HuH-7 (cell line): Measurements from ENCODE around the gene WWOX.

ENCODE experiments used
- DNase-seq: peaks from one replicate; pipeline ENCODE4 v3.0.0; 2011; ENCODE audit warnings: low spot score

The WWOX gene

GRCh38 chr16:79154086-79154485, 1054.6 kb downstream of the WWOX start:
- no peak for DNase-seq

GRCh38 chr16:79155471-79155870, 1056.0 kb downstream of the WWOX start:
- DNase-seq: no peak

- no peak for DNase-seq
Measured at GRCh38 chr16:79155904-79156303, 1056.5 kb downstream of the WWOX start.

GRCh38 chr16:79156761-79157160, 1057.3 kb downstream of the WWOX start:
- no peak for DNase-seq

GRCh38 chr16:79158337-79158736, 1058.9 kb downstream of the WWOX start:
- no peak for DNase-seq

- no peak for DNase-seq
Measured at GRCh38 chr16:79159261-79160049, 1060.0 kb downstream of the WWOX start.

GRCh38 chr16:79162977-79163376, 1063.5 kb downstream of the WWOX start:
- no peak for DNase-seq

GRCh38 chr16:79163691-79164387, 1064.4 kb downstream of the WWOX start:
- no peak for DNase-seq

- no peak for DNase-seq
Measured at GRCh38 chr16:79164388-79164995, 1065.0 kb downstream of the WWOX start.

GRCh38 chr16:79165079-79165478, 1065.6 kb downstream of the WWOX start:
- DNase-seq: no peak

GRCh38 chr16:79165506-79165905, 1066.1 kb downstream of the WWOX start:
- DNase-seq: no peak

GRCh38 chr16:79167893-79168292, 1068.4 kb downstream of the WWOX start:
- no peak for DNase-seq

GRCh38 chr16:79168321-79168720, 1068.9 kb downstream of the WWOX start:
- DNase-seq: no peak

- no peak for DNase-seq
Measured at GRCh38 chr16:79169239-79169638, 1069.8 kb downstream of the WWOX start.

GRCh38 chr16:79170555-79171246, 1071.2 kb downstream of the WWOX start:
- no peak for DNase-seq

- no peak for DNase-seq
Measured at GRCh38 chr16:79171504-79171903, 1072.0 kb downstream of the WWOX start.

- no peak for DNase-seq
Measured at GRCh38 chr16:79171931-79172705, 1072.7 kb downstream of the WWOX start.

- no peak for DNase-seq
Measured at GRCh38 chr16:79172976-79173500, 1073.6 kb downstream of the WWOX start.

- no peak for DNase-seq
Measured at GRCh38 chr16:79173919-79174318, 1074.5 kb downstream of the WWOX start.

- DNase-seq: no peak
Measured at GRCh38 chr16:79175286-79176057, 1076.0 kb downstream of the WWOX start.

- DNase-seq: no peak
Measured at GRCh38 chr16:79177018-79177417, 1077.6 kb downstream of the WWOX start.
